T1000 (cell line): ENCODE results near the gene MINDY3.

Experiments used
- DNase-seq: peaks from one replicate; lab custom pipeline; 2025; ENCODE audit warnings: mixed read lengths; lab: John Stamatoyannopoulos, UW

The MINDY3 gene

GRCh38 chr10:15805395-15806058, 54.8 kb downstream of the MINDY3 start:
- no peak for DNase-seq

DNA sequence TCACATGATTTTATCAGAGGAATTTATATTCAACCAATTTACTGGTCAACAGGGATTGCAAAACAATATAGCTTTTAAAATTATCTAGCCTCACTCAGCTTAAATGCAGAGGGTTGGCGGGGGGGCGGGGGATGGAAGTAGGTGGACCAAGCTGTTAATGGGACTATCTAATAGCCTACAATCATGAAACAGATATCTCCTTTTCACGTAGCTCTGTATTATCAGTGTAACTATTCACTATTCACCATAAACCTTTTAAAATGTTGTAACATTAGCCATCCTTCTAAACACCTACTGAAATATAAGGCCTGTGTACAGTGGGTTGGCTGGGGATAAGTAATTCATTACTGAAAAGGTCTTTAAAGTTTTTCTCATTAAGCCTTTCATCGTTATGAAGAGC, 56.2 kb downstream of the MINDY3 start:
- DNase-seq, result no peak

DNA sequence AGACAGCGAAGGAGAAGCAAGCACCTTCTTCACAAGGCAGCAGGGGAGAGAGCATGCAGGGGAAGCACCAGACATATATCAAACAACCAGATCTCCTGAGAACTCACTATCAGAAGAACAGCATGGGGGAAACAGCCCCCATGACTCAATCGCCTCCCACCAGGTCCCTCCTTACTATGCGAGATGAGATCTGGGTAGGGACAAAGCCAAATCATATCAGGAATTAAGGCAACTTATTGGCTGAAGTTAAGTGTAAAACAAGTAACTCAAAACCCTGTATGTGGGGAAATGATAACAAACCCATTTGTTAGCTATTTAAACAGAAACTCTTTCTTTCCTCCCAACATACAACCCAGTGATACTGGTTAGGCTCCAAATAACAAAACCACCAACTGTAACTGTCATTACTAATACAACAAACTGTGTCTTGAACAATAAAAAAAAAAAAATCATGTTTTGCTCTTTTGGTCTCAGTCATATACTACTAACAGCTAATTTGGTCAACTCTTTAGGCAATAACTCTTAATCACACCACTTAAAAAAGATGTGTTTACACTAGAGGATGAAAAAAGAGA, 57.8 kb downstream of the MINDY3 start:
- DNase-seq, result no peak

DNA sequence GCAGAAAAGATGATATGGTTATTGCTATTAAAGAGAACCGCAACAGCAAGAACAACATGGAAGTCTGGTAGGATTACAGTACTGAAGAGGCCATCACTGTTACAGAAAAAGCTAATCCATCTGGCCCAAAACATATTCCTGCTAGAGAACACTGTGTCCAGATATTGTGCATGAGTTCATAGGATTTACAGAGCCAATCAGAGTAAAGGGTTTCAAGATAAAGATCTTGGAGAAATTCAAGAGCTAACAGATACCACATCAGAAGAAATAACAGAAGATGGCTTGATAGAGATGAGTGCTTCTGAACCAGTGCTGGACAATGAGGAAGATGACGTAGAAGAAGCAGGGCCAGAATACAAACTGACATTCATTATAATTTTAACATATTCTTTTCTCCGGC, 58.7 kb downstream of the MINDY3 start:
- DNase-seq, result no peak

- no peak for DNase-seq
Measured at GRCh38 chr10:15801147-15801546, 59.2 kb downstream of the MINDY3 start.

GRCh38 chr10:15797346-15797745, 63.0 kb downstream of the MINDY3 start:
- DNase-seq, result no peak

DNA sequence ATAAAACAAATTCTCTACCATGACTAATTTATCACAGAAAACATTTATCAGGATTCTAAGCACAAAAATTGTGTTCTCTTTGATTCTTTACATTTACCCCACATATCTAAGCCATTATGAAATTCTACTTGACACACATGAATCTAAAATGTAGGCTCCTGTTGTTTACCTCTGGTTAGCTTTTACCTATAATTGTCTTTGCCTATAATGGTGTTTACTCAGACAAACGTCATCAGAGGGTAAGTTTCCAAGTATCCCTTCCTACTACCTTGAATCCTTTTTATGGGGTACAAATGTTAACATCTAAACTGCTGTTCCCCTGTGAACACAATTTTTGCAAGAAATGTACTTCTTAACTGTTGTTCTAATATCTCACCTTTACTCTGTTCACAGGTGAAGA, 63.5 kb downstream of the MINDY3 start:
- no peak for DNase-seq

DNA sequence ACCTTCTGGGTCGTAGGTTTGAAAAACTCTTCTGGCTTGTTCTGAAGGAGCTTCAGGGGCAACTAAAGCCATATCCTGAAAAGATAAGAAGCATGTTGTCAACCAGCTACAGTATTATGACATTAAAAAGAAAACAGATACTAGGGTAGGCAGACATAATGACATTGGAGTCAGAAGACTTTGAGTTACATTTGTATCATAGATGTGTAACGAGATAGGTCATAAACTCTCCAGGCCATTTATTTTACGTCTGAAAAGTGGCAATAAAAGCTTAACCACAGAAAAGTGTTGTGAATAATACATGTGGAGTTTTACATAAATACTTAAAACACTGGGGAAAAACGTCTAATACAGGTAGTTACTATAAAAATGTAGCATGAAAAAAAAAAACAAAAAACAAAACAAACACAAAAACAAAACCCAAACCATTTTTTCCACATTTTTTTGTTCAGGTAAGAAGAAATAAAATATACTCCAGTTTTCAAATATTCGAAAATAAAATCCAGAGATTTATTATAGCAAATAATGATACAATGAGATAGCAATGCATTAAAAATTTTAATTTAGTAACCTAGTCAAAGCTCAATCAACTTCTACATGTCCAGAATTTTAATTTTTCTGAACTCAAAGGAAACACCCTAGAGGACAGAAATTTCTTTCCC, 64.1 kb downstream of the MINDY3 start:
- DNase-seq, result no peak

- no peak for DNase-seq
Measured at GRCh38 chr10:15795036-15795792, 65.1 kb downstream of the MINDY3 start.

- DNase-seq, result no peak
Measured at GRCh38 chr10:15794569-15794968, 65.7 kb downstream of the MINDY3 start.

- DNase-seq, result no peak
Measured at GRCh38 chr10:15793664-15794063, 66.6 kb downstream of the MINDY3 start.

GRCh38 chr10:15792777-15793176, 67.5 kb downstream of the MINDY3 start:
- DNase-seq, result no peak

DNA sequence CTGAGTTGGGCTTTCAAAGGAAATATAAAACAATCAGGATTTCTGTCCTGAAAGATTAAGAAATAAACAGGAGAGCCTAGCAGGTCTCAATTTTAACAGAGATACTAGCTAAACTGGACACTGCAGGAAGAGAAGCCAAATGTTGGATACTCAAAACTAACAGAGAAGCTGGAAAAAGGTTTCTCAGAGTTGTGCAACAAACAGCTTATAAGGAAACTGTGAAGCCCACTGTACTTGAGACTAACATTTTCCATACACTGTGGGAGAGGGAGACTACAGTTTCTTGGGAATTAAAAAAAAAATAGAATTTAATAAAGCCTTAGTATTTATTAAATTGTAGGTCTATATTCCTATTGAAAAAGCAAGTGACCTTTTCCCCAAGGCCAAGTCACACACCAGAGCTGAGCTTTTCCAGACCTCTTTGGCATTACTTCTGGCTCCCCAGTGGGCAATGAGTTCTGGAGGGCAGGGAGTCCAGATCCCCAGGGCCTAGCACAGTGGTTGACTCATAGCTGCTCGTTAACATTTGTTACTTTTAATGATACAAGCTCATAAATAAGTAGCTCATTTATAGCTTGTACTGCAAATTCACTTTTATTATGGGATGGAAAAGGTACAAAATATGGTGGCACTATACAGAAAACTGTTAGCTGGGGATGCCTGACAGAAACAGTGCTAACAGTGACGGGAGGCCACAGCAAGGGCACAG, 68.3 kb downstream of the MINDY3 start:
- DNase-seq, result no peak

- no peak for DNase-seq
Measured at GRCh38 chr10:15789793-15790525, 70.3 kb downstream of the MINDY3 start.

DNA sequence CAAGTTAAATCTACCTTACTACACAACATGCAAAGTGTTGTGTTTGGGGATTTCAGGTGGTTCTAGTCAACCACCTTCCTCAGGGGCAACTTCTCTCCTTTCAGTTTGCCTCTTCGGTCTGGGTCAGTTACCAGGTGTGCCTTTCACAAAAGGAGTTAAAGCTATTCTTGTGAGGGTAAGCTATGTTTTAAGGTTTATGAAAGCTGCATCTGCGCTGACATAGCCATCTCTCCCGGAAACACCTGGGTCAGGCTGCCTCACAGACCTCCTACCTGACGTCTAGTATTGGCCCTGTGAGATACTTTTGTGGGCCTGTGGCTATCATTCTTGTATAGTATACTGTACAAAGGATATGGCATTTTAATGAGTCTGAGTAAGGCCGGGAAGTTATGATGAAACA, 72.9 kb downstream of the MINDY3 start:
- DNase-seq, result no peak

GRCh38 chr10:15784662-15785300, 75.5 kb downstream of the MINDY3 start:
- no peak for DNase-seq

DNA sequence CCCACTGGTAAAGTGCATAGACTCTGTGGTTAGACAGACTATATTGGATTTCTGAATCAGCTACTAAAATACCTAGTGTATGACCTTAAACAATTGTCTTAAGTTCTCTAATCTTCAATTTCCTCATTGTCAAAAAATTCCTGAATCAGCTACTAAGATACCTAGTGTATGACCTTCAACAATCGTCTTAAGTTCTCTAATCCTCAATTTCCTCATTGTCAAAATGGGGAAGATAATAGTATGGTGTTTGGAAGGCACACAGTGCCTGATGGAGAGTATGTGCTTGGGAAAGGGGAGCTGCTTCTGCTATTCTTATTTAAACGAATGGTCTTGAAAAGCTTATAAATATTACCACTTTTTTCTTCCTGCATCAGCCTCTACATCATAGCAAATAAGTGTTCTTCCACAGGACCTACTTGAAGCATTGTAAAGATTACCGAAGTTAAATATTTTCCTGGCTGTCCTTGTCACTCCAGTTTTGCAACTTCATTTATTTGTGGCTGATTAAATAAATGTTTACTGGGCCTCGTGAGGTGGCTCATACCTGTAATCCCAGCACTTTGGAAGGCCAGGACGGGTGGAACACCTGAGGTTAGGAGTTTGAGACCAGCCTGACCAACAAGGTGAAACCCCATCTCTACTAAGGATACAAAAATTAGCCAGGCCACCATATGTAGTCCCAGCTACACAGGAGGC, 76.2 kb downstream of the MINDY3 start:
- DNase-seq, result no peak

GRCh38 chr10:15782851-15783250, 77.5 kb downstream of the MINDY3 start:
- DNase-seq, result no peak

DNA sequence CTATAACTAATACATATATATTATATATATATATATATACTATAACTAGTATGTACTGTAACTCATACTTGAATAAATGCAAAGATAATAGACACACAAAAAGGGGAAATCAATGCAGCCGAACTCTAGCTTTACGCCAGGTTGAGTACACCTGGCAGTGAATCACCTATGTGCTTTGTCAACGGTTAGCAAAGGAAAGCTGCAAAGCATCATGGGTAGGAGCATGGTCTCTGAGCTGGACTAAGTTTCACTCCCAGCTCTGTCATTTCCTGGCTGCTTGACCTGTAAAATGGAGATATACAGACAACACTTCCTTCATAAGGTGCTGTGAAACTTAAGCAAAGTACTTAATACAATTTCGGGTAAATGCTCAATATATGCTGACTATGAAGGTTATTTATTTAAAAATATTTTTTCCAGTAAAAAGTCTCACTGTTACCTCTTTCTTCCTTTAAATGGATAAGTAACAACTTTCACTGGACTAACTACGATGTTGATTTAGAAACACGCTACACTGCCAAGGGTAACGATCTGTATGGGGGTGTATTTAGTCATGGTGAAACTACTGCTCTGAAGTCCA, 78.8 kb downstream of the MINDY3 start:
- DNase-seq, result no peak
